H9 (cell line): Measurements from ENCODE around the gene KANSL1. TPM values are rescaled to one million over a fixed set of nuclear protein-coding genes. Genes with fewer than 3 reads are reported as not detected.

ENCODE experiments used
- DNase-seq: peaks from one replicate; pipeline ENCODE4 v3.0.0-alpha.2; 2017
- H2AFZ ChIP-seq: one replicate; pipeline ENCODE4 v1.6.1; 2013; ENCODE audit warnings: mild to moderate bottlenecking, low read length, control low read depth, moderate library complexity
- H2AK5ac ChIP-seq: 2 replicates; pipeline ENCODE4 v1.6.1; 2013; ENCODE audit warnings: low read length, control low read depth, mixed read lengths; ENCODE audit not compliant: insufficient read length
- H2BK120ac ChIP-seq: one replicate; pipeline ENCODE4 v1.6.1; 2013; ENCODE audit warnings: low read depth, mild to moderate bottlenecking, low read length, control low read depth, inconsistent platforms; ENCODE audit not compliant: poor library complexity, severe bottlenecking
- H2BK12ac ChIP-seq: 2 replicates; pipeline ENCODE4 v1.6.1; 2013; ENCODE audit warnings: low read length, control low read depth, mixed read lengths, low read depth; ENCODE audit not compliant: insufficient read length
- H2BK15ac ChIP-seq: 2 replicates; pipeline ENCODE4 v1.6.1; 2013; ENCODE audit warnings: low read depth, low read length, control low read depth
- H2BK20ac ChIP-seq: one replicate; pipeline ENCODE4 v1.6.1; 2013; ENCODE audit warnings: low read depth, mild to moderate bottlenecking, low read length, control low read depth, inconsistent platforms; ENCODE audit not compliant: poor library complexity, severe bottlenecking
- H2BK5ac ChIP-seq: 2 replicates; pipeline ENCODE4 v1.6.1; 2013; ENCODE audit warnings: low read length, control low read depth, mixed read lengths; ENCODE audit not compliant: insufficient read length
- H3K14ac ChIP-seq: 2 replicates; pipeline ENCODE4 v1.6.1; 2013; ENCODE audit warnings: low read length, control low read depth; ENCODE audit not compliant: insufficient read depth
- H3K18ac ChIP-seq: 2 replicates; pipeline ENCODE4 v1.6.1; 2013; ENCODE audit warnings: low read depth, mild to moderate bottlenecking, mixed read lengths, low read length, control low read depth; ENCODE audit not compliant: insufficient read length
- H3K23ac ChIP-seq: 2 replicates; pipeline ENCODE4 v1.6.1; 2013; ENCODE audit warnings: low read length, control low read depth, mixed read lengths, low read depth; ENCODE audit not compliant: insufficient read length
- H3K23me2 ChIP-seq: 2 replicates; pipeline ENCODE4 v1.6.1; 2013; ENCODE audit warnings: low read depth, mild to moderate bottlenecking, mixed read lengths, low read length, control low read depth; ENCODE audit not compliant: insufficient read length, poor library complexity, severe bottlenecking
- H3K27ac ChIP-seq: 2 replicates; pipeline ENCODE4 v1.5.1; 2013; ENCODE audit warnings: low read length, control low read depth, mixed read lengths, low read depth; ENCODE audit not compliant: insufficient read length
- H3K27me3 ChIP-seq: 2 replicates; pipeline ENCODE4 v1.6.1; 2013; ENCODE audit warnings: low read length, control low read depth, inconsistent platforms; ENCODE audit not compliant: insufficient read depth
- H3K4ac ChIP-seq: 2 replicates; pipeline ENCODE4 v1.6.1; 2013; ENCODE audit warnings: low read depth, mild to moderate bottlenecking, control low read depth, inconsistent platforms, low read length, moderate library complexity
- H3K4me1 ChIP-seq: 2 replicates; pipeline ENCODE4 v1.6.1; 2013; ENCODE audit warnings: low read length, control low read depth, inconsistent platforms; ENCODE audit not compliant: insufficient read depth
- H3K4me2 ChIP-seq: 2 replicates; pipeline ENCODE4 v1.6.1; 2013; ENCODE audit warnings: low read length, control low read depth, mixed read lengths; ENCODE audit not compliant: insufficient read length, insufficient read depth
- H3K56ac ChIP-seq: 2 replicates; pipeline ENCODE4 v1.6.1; 2013; ENCODE audit warnings: low read depth, mild to moderate bottlenecking, mixed read lengths, low read length, control low read depth; ENCODE audit not compliant: insufficient read length
- H3K79me1 ChIP-seq: 2 replicates; pipeline ENCODE4 v1.6.1; 2013; ENCODE audit warnings: low read depth, mild to moderate bottlenecking, moderate library complexity, low read length, control low read depth, inconsistent platforms; ENCODE audit not compliant: insufficient read depth, poor library complexity, severe bottlenecking
- H3K79me2 ChIP-seq: 2 replicates; pipeline ENCODE4 v1.6.1; 2013; ENCODE audit warnings: low read length, control low read depth, inconsistent platforms; ENCODE audit not compliant: insufficient read depth
- H3K9ac ChIP-seq: 2 replicates; pipeline ENCODE4 v1.6.1; 2013; ENCODE audit warnings: low read length, control low read depth, mixed read lengths; ENCODE audit not compliant: insufficient read length; ENCODE audit errors: extremely low read depth
- H3K9me3 ChIP-seq: one replicate; pipeline ENCODE4 v1.6.1; 2013; ENCODE audit warnings: low read depth, low read length, inconsistent platforms; ENCODE audit not compliant: control insufficient read depth
- H3T11ph ChIP-seq: one replicate; pipeline ENCODE4 v1.6.1; 2013; ENCODE audit warnings: mild to moderate bottlenecking, low read length, control low read depth, inconsistent platforms
- H4K20me1 ChIP-seq: one replicate; pipeline ENCODE4 v1.6.1; 2013; ENCODE audit not compliant: control insufficient read depth, insufficient read length, insufficient read depth
- H4K5ac ChIP-seq: 2 replicates; pipeline ENCODE4 v1.6.1; 2013; ENCODE audit warnings: low read depth, mild to moderate bottlenecking, mixed read lengths, low read length, control low read depth; ENCODE audit not compliant: insufficient read length
- H4K8ac ChIP-seq: replicated peaks from 2 replicates; pipeline ENCODE4 v1.6.1; 2013; ENCODE audit warnings: low read length, control low read depth, mixed read lengths, low read depth; ENCODE audit not compliant: insufficient read length
- H4K91ac ChIP-seq: 2 replicates; pipeline ENCODE4 v1.6.1; 2013; ENCODE audit warnings: low read depth, mild to moderate bottlenecking, moderate library complexity, mixed read lengths, low read length, control low read depth; ENCODE audit not compliant: insufficient read length
- H3K27ac Mint-ChIP-seq, 3 experiments: 2 replicates in 2 of 3; 3 replicates in 1 of 3; pipeline ENCODE4 v1.8.0; 2020 to 2021; ENCODE audit warnings: mixed read lengths in 3 of 3, mild to moderate bottlenecking in 1 of 3, moderate library complexity in 1 of 3
- H3K27me3 Mint-ChIP-seq: 2 replicates; pipeline ENCODE4 v1.8.0; 2021; ENCODE audit warnings: low read depth, mild to moderate bottlenecking, moderate library complexity, mixed read lengths
- H3K36me3 Mint-ChIP-seq, 3 experiments: 2 replicates in 2 of 3; 3 replicates in 1 of 3; pipeline ENCODE4 v1.8.0; 2020 to 2021; ENCODE audit warnings: low read depth in 3 of 3, mixed read lengths in 3 of 3; ENCODE audit not compliant: insufficient read depth in 1 of 3
- H3K4me1 Mint-ChIP-seq, 2 experiments: 2 replicates each; pipeline ENCODE4 v1.8.0; 2020; ENCODE audit warnings: mixed read lengths in 2 of 2
- H3K4me3 Mint-ChIP-seq, 2 experiments: 2 replicates in 1 of 2; 3 replicates in 1 of 2; pipeline ENCODE4 v1.8.0; 2020 to 2021; ENCODE audit warnings: mild to moderate bottlenecking in 2 of 2, mixed read lengths in 2 of 2, moderate library complexity in 1 of 2
- H3K9me3 Mint-ChIP-seq, 2 experiments: 2 replicates in 1 of 2; 3 replicates in 1 of 2; pipeline ENCODE4 v1.8.0; 2020; ENCODE audit warnings: mild to moderate bottlenecking in 2 of 2, mixed read lengths in 2 of 2, moderate library complexity in 1 of 2
- WGBS: extraction: QIAGEN DNeasy Blood & Tissue Kit; methylation state at CpG from one replicate; pipeline ENCODE4 v1.1.7; 2013; ENCODE audit warnings: missing lambda C conversion rate, low lambda C conversion rate, mixed read lengths; ENCODE audit not compliant: insufficient read length; ENCODE audit errors: extremely low coverage; 5-methylcytosine and 5-hydroxymethylcytosine counted together
- total RNA-seq: library from RNA; stranded (reverse); gene quantifications from 2 replicates; pipeline ENCODE4 v1.2.1, GENCODE V29; 2021
- TF ChIP-seq, protein P1 (sequence below): fragments of 200-600 bp; sonication (generic); conservative IDR thresholded peaks from 3 replicates; pipeline ENCODE4 v1.8.0; 2021; ENCODE audit warnings: antibody characterized with exemption, mild to moderate bottlenecking

The KANSL1 gene
- total RNA-seq, 1 experiment from 2014 or later: 114 TPM

GRCh38 chr17:46071796-46072195 lies 121.4 kb downstream of the KANSL1 start:
- Mint-ChIP-seq H3K9me3 (peaks cover 1 to 4% of the 10 kb centered on the region in 2 experiments; a peak in 3 of 5 replicates), H3K36me3 (peaks cover 9 to 29% (median 22%) of the 10 kb centered on the region in 3 experiments), H3K4me1 (peaks cover 35 to 38% of the 10 kb centered on the region in 2 experiments), H3K27me3 (no peaks in the 10 kb centered on the region), H3K27ac (peak overlapping the region; percentile 64 to 80 (median 67); a peak in 6 of 7 replicates), H3K4me3 (no peak overlapping the region)
- peaks cover 8% of the 10 kb centered on the region; the same call in 1 of the 2 replicates for H3K79me2 ChIP-seq
- no peak overlapping the region for H3K4me2 ChIP-seq
- TF ChIP-seq, protein P1, sequence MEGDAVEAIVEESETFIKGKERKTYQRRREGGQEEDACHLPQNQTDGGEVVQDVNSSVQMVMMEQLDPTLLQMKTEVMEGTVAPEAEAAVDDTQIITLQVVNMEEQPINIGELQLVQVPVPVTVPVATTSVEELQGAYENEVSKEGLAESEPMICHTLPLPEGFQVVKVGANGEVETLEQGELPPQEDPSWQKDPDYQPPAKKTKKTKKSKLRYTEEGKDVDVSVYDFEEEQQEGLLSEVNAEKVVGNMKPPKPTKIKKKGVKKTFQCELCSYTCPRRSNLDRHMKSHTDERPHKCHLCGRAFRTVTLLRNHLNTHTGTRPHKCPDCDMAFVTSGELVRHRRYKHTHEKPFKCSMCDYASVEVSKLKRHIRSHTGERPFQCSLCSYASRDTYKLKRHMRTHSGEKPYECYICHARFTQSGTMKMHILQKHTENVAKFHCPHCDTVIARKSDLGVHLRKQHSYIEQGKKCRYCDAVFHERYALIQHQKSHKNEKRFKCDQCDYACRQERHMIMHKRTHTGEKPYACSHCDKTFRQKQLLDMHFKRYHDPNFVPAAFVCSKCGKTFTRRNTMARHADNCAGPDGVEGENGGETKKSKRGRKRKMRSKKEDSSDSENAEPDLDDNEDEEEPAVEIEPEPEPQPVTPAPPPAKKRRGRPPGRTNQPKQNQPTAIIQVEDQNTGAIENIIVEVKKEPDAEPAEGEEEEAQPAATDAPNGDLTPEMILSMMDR: no peak
- H2BK20ac ChIP-seq: no peak overlapping the region
- H3K56ac ChIP-seq: no peak overlapping the region
- H3K4ac ChIP-seq: no peak overlapping the region
- no peak overlapping the region for H2BK15ac ChIP-seq
- no peaks in the 10 kb centered on the region for H3K79me1 ChIP-seq
- H4K5ac ChIP-seq: no peak overlapping the region
- no peak overlapping the region for H4K8ac ChIP-seq
- H3K27me3 ChIP-seq: no peaks in the 10 kb centered on the region
- no peak for DNase-seq
- H3K23me2 ChIP-seq: no peaks in the 10 kb centered on the region
- H2BK5ac ChIP-seq: no peak overlapping the region
- no CpG with 5 or more reads among the region's 5 CpGs for WGBS
- H3K14ac ChIP-seq: no peak overlapping the region
- no peak overlapping the region for H2BK12ac ChIP-seq
- H3K18ac ChIP-seq: no peak overlapping the region
- no peak overlapping the region for H3K27ac ChIP-seq
- H4K20me1 ChIP-seq: no peaks in the 10 kb centered on the region
- no peak overlapping the region for H2BK120ac ChIP-seq
- H3K9me3 ChIP-seq: no peaks in the 10 kb centered on the region
- no peak overlapping the region for H3K23ac ChIP-seq
- H4K91ac ChIP-seq: no peak overlapping the region
- H3K4me1 ChIP-seq: peaks cover 3% of the 10 kb centered on the region; the same call in 1 of the 2 replicates
- H3K9ac ChIP-seq: no peak overlapping the region
- H2AFZ ChIP-seq: no peak overlapping the region
- H3T11ph ChIP-seq: no peak overlapping the region
- no peak overlapping the region for H2AK5ac ChIP-seq
